ENCODE data around the gene TRAPPC12.
"Not testable (repeated sequence)": the region's sequence is repeated elsewhere in the genome, so short reads cannot be mapped to it uniquely, and the experiment has no call there.

Gene TRAPPC12

GRCh38 chr2:3487432-3487831 lies 107.9 kb downstream of the TRAPPC12 start:
- DNase-seq (ENCODE audit: low spot score): no peak

- no peak for DNase-seq (ENCODE audit: low spot score)
These were observed 108.6 kb downstream of the TRAPPC12 start for GRCh38 chr2:3488061-3488531.

GRCh38 chr2:3488855-3489763 lies 109.6 kb downstream of the TRAPPC12 start:
- DNase-seq (ENCODE audit: low spot score): no peak

GRCh38 chr2:3489764-3490115 lies 110.2 kb downstream of the TRAPPC12 start:
- no peak for DNase-seq (ENCODE audit: low spot score)

GRCh38 chr2:3490191-3491170 lies 111.0 kb downstream of the TRAPPC12 start:
- no peak for DNase-seq (ENCODE audit: low spot score)

- DNase-seq (ENCODE audit: low spot score): no peak
These were observed 111.8 kb downstream of the TRAPPC12 start for GRCh38 chr2:3491306-3491705.

- no peak for DNase-seq (ENCODE audit: low spot score)
These were observed 112.4 kb downstream of the TRAPPC12 start for GRCh38 chr2:3491716-3492474.

GRCh38 chr2:3492475-3492787 lies 112.9 kb downstream of the TRAPPC12 start:
- DNase-seq (ENCODE audit: low spot score): not testable (repeated sequence)

- no peak for DNase-seq (ENCODE audit: low spot score)
These were observed 113.6 kb downstream of the TRAPPC12 start for GRCh38 chr2:3492951-3493614.

- DNase-seq (ENCODE audit: low spot score): no peak
These were observed 114.1 kb downstream of the TRAPPC12 start for GRCh38 chr2:3493615-3494007.

- DNase-seq (ENCODE audit: low spot score): no peak
These were observed 115.6 kb downstream of the TRAPPC12 start for GRCh38 chr2:3494984-3495666.

GRCh38 chr2:3496708-3497080 lies 117.2 kb downstream of the TRAPPC12 start:
- DNase-seq (ENCODE audit: low spot score): not testable (repeated sequence)

GRCh38 chr2:3498783-3499394 lies 119.4 kb downstream of the TRAPPC12 start:
- no peak for DNase-seq (ENCODE audit: low spot score)

GRCh38 chr2:3500326-3500899 lies 120.9 kb downstream of the TRAPPC12 start:
- no peak for DNase-seq (ENCODE audit: low spot score)

- no peak for DNase-seq (ENCODE audit: low spot score)
These were observed 123.6 kb downstream of the TRAPPC12 start for GRCh38 chr2:3503046-3503445.

GRCh38 chr2:3503483-3503882 lies 124.0 kb downstream of the TRAPPC12 start:
- DNase-seq (ENCODE audit: low spot score): no peak

GRCh38 chr2:3504741-3505140 lies 125.2 kb downstream of the TRAPPC12 start:
- no peak for DNase-seq (ENCODE audit: low spot score)

- no peak for DNase-seq (ENCODE audit: low spot score)
These were observed 126.3 kb downstream of the TRAPPC12 start for GRCh38 chr2:3505771-3506170.

GRCh38 chr2:3512086-3512485 lies 132.6 kb downstream of the TRAPPC12 start:
- no peak for DNase-seq (ENCODE audit: low spot score)
